AG04449 (cell line): ENCODE results near the gene AHRR.

Source experiments
- CTCF ChIA-PET: fragments of 350-600 bp; formaldehyde crosslinking; extraction: SDS; loops from one replicate; lab custom pipeline; 2021; ENCODE audit warnings: antibody characterized with exemption; lab: Yijun Ruan, JAX
- POLR2A ChIA-PET: fragments of 400-600, 350-600 bp; formaldehyde crosslinking; extraction: SDS; loops from one replicate; lab custom pipeline; 2020; ENCODE audit warnings: antibody characterized with exemption, inconsistent platforms; lab: Yijun Ruan, JAX
- DNase-seq: peaks from one replicate; pipeline ENCODE4 v3.0.0-alpha.2; 2010; ENCODE audit warnings: low read depth, low spot score
- H3K4me3 ChIP-seq: 2 replicates; pipeline ENCODE4 v1.5.1; 2011; ENCODE audit warnings: low read depth, mild to moderate bottlenecking, control low read depth, low read length
- TF ChIP-seq, protein P1 (sequence below): IDR thresholded peaks from one replicate; pipeline ENCODE4 v1.5.1; 2011; ENCODE audit warnings: mild to moderate bottlenecking, moderate library complexity, low read length, control low read depth, inconsistent platforms; ENCODE audit not compliant: insufficient read depth; ENCODE audit errors: missing control alignments

Gene AHRR

DNA sequence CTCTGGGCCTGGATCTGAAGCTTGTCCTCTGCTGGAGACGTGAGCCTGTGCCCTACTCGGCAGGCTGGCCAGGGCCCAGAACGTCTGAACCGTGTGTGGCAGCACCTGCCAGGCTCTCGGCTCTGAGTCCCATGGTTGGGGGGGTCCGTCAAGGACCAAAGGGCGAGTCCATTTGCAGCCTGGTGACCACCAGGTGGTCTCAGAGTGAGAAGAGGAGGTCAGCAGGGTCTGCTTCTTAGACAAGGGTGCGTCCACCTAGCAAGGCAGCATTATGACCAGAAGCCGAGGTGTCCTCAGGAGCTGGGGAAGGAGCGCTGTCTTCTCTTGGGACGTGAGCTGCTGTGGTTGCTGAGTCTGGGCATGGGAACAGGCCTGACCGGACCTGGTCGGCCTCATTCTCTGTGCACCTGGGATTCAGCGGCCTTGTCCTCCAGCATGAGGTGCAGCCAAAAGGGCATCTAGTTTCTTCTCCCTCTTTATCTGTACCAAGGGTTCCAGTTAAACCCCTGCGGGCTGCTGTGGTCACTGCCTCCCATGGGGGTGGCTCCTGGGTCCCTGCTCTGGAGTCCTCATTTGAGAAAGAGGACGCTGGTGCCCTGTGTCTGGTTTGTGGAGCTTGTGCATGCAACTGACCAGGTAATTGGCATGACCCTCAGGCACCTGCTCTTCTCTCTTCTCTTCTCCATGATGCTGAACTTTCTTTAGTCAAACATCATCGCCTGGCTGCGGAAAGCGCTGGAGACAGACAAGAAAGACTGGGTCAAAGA is 135.9 kb downstream of the AHRR start:
- ChIA-PET POLR2A (no interaction called here), CTCF (interaction anchor here (0.9 to 4.4 kb wide), 4 partner anchors 8 to 139 kb away, joined by 3 to 37 read pairs (median 3); no protein-coding TSS in a partner anchor)
- no peak for DNase-seq
- H3K4me3 ChIP-seq: no peak overlapping the region
- TF ChIP-seq, protein P1, sequence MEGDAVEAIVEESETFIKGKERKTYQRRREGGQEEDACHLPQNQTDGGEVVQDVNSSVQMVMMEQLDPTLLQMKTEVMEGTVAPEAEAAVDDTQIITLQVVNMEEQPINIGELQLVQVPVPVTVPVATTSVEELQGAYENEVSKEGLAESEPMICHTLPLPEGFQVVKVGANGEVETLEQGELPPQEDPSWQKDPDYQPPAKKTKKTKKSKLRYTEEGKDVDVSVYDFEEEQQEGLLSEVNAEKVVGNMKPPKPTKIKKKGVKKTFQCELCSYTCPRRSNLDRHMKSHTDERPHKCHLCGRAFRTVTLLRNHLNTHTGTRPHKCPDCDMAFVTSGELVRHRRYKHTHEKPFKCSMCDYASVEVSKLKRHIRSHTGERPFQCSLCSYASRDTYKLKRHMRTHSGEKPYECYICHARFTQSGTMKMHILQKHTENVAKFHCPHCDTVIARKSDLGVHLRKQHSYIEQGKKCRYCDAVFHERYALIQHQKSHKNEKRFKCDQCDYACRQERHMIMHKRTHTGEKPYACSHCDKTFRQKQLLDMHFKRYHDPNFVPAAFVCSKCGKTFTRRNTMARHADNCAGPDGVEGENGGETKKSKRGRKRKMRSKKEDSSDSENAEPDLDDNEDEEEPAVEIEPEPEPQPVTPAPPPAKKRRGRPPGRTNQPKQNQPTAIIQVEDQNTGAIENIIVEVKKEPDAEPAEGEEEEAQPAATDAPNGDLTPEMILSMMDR: no peak

DNA sequence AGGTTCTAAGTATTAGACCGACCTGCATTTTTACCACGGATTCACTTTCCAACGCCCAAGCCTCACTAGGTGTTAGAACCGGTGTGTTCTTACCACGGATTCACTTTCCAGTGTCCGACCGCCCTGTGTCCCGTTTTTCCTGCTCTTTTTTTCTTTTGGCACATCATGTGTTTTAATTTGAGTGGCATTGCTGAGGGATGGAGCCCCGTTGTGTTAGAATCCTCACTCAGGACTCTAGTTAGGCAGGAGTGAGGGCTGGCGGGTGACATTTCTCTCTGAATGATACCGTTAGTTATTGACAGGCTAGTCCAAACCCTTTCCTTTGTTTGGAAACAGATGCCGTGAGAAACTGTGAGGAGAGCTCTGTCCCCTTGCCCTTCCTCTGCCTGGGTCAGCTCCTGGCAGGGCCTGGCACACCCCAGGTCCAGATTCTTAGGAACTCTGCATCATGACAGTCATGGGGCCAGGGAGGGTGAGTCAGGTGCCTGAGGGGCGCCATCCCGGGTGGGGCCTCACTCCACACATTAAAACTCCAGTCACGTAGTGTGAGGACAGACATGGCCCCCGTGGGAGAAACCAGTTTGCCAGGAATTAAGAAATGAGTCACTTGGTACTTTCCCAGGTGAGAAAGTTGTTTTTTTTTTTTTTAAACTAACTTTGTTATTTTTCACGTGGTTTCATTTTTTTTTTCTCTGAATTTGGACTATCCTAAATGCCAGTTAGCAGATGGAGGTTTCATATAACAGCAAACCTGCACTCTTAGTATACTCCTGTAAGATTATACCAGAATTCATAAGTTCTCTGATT is 137.2 kb downstream of the AHRR start:
- CTCF ChIA-PET: interaction anchor here (4.4 kb wide), 1 partner anchor 13 kb away, joined by 37 read pairs; no protein-coding TSS in a partner anchor
- DNase-seq: no peak
- POLR2A ChIA-PET: no interaction called here

DNA sequence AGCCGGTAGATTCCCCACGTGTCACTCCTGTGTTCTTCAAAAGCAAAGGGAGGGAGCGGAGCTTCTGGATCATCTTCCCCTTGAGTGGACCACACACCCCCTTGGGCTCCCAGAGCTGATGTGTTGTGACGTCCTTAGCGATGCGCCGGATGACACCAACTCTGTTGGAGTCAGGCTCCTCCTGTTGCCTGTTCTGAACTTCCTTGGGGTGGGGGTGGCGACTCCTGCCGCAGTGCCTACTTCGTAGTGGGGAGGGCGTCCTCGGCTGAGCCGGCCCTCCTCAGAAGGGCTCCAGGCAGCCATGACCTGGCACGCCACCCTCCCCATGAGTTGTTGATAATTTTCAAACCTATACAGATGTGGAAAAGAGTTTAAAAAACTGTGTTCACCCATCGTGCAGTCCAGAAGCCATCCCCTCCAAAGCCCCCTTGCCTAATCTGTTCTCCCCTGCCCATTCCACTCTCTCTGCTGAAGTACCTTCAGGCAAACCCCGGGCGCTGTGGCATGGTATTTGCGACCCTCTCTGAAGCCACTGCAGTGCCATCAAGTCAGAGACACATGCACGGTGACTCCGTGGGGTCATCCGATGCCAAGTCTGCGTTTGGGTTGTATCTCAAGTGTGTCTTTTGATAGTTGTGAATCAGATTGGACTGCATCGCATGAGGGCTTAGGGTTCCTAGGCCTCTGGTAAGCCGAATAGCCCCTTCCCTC is 138.2 kb downstream of the AHRR start:
- H3K4me3 ChIP-seq: no peak overlapping the region
- ChIA-PET CTCF (interaction anchor here (2.2 to 4.4 kb wide), 2 partner anchors 14 kb away, joined by 7 to 37 read pairs; no protein-coding TSS in a partner anchor), POLR2A (no interaction called here)
- TF ChIP-seq, protein P1: no peak
- DNase-seq: no peak

More for the DNA sequence above, 137.2 kb downstream of the AHRR start:
- H3K4me3 ChIP-seq: no peak overlapping the region
- TF ChIP-seq, protein P1: no peak

DNA sequence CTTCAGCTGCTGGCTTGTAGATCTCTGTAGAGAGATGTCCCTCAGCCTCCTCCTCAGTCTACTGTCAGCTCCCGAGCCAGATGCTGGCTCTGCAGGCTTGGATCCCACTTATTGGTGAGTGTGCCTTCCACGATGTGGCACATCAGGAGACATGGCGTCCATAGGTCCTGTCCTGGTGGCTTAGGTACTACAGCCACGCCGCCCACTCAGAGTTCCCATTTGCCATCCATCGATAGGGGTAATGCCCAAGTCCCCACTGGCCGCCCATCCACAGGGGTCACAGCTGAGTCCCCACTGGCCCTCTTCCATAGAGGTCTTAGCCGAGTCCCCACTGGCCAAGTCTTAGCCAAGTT is 138.7 kb downstream of the AHRR start:
- ChIA-PET CTCF (interaction anchor here (2.2 kb wide), 1 partner anchor 14 kb away, joined by 7 read pairs; no protein-coding TSS in a partner anchor), POLR2A (no interaction called here)
- no peak for DNase-seq
- TF ChIP-seq, protein P1: no peak
- no peak overlapping the region for H3K4me3 ChIP-seq

DNA sequence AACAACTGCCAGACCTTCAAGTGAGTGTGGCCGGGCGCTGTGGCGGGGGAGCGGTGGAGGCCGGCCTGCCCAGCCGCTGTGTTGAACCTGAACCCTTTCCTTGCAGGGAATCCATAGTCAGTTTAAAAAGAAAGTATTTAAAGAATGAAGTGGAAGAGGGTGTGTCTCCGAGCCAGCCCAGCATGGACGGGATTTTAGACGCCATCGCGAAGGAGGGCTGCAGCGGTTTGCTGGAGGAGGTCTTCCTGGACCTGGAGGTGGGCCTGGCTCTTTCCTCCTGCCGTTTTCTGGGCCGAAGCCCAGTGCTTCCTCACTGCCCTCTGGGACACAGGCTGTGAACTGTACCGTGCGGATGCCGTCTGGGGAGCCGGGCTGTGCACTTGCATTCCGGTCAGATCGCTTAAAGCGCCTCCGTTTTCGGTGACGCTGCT is 140.6 kb downstream of the AHRR start:
- no peak for DNase-seq
- no peak overlapping the region for H3K4me3 ChIP-seq
- POLR2A ChIA-PET: no interaction called here
- TF ChIP-seq, protein P1: no peak
- CTCF ChIA-PET: interaction anchor here (2.2 kb wide), 1 partner anchor 16 kb away, joined by 7 read pairs; no protein-coding TSS in a partner anchor
